T-helper 9 cell (primary cell): ENCODE results near the gene GPR150.
A peak's percentile ranks its signal among the peaks of the same experiment; 100 is the strongest.

Experiments
- DNase-seq: peaks from one replicate; pipeline ENCODE4 v3.0.0-alpha.2; 2020
- total RNA-seq, 2 donors: gene quantifications; one replicate each; lab custom pipeline; 2026; lab: John Stamatoyannopoulos, UW

The GPR150 gene
- total RNA-seq = 0.77 to 1.4 reads per million in 2 donors

DNA sequence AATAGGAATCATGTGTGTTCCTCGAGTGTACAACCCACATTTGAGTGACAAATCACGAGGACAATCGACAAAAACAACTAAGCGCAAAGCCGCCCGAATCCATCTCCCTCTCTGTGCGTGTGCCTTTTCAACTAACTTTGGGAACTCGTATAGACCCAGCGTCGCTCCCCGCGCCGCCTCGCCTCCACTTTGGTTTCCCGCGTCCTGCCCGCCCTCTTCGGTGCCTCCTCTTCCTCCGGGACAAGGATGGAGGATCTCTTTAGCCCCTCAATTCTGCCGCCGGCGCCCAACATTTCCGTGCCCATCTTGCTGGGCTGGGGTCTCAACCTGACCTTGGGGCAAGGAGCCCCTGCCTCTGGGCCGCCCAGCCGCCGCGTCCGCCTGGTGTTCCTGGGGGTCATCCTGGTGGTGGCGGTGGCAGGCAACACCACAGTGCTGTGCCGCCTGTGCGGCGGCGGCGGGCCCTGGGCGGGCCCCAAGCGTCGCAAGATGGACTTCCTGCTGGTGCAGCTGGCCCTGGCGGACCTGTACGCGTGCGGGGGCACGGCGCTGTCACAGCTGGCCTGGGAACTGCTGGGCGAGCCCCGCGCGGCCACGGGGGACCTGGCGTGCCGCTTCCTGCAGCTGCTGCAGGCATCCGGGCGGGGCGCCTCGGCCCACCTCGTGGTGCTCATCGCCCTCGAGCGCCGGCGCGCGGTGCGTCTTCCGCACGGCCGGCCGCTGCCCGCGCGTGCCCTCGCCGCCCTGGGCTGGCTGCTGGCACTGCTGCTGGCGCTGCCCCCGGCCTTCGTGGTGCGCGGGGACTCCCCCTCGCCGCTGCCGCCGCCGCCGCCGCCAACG, at the start of gene GPR150:
Gene GPR150, plus strand, starts transcription at position 58 of the 840 bp plus-strand sequence. Its CDS starts 189 bp downstream, at position 247.
- DNase-seq = peak; percentile 49

DNA sequence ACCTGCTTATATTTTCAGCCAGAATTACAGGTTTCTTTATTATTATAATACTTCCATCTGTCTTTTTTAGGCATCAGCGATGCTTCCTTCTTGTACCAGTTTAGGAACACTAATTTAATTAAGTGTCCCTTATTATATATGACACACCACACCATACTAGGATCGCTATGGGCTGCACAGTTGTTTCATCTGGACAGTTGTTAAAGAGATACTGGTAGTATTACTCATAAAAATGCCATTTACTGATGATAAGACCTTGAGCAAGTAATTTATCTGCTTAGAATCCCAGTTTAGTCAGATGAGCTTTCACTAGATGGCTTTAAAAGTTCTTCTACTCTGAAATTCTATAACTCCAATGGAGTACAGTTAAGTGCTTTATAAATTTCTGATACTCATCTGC, 47.9 kb upstream of the GPR150 start:
- no peak for DNase-seq

DNA sequence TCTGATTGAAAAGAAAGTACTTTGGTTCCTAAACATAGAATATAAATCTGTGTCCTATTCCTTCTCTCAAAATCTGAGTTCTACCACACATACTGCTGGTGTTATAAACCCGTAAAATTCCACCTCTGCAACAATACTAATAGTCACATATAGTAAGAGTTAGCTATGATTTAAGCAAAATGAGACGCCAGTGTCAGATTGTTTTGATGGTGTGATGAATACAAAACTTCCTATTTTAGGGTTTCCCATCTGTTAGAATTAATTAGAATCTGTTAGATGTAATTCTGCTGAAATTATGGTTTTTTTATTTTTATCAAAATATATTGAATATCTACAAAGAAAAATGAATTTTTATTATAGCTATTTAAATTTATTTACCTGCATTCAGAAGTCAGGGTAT, 38.3 kb upstream of the GPR150 start:
- no peak for DNase-seq

DNA sequence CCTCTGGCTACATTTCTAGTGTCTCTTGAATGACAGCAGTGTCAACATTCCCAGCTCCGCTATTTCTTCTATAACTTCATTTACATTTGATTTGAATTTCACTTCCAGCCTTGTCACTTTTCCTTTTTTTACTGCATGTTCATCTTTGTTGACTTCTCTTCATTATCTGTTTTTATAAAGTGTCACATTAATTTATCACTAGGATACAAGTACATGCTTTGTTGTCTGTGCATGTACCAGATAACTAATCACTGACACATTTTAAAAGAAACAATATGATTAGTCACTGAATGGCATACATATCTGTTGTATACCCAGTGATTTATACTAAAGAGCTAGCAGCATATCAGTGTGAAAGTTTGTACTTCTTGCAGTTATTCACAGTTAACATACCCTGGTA, 35.9 kb upstream of the GPR150 start:
- no peak for DNase-seq

DNA sequence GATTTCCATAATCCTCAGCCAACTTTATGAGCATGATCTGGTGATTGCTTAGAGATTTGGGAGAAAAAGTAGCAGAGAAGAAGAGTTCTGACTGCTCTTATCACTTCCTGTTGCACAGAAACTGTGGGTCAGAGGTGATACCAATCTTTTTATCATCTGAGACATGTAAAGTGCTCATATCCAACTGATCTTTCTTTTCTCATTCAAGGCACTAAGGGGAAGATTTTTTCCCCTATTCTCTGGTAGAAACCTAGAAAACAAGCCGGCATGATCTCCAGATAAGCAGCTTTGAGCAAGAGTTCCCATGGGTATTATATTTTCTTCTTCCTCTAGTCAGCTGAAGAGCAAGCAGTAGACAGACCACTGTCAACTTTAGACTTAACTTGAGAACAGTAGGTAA, 29.0 kb upstream of the GPR150 start:
- no peak for DNase-seq

DNA sequence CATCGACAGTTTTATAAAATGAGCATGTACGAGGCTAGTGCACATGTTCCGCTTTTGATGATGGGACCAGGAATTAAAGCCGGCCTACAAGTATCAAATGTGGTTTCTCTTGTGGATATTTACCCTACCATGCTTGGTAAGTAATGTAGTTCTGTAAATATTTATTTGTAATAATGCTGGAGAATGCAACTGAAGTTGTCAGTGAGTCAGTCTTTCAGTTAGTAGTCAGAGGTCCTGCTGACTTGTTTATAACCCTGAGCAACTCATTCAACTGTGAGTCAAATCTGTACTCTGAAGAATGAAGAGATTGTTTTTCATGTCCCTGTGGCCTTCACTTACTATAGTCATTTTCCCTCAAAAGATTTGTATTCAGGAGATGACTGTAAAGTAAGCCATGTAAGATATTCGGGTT, 28.4 kb upstream of the GPR150 start:
- no peak for DNase-seq

DNA sequence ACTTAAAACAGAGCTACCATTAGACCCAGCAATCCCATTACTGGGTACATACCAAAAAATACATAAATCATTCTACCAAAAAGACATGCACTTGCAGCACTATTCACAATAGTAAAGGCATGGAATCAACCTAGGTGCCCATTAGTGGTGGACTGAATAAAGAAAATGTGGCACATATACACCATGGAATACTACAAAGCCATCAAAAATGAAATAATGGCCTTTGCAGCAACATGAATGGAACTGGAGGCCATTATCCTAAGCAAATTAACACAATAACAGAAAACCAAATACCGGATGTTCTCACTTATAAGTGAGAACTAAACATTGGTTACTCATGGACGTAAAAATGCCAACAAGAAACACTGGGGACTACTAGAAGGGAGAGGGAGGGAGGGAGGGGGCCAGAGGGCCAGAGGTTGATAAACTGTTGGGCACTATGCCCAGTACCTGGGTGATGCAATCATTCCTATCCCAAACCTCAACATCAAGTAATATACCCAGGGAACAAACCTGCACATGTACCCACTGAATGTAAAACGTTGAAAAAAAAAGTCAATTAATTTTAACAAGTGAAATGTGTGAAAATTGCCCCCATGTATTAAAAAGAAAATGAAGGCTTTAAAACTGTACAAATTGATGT, 24.5 kb upstream of the GPR150 start:
- DNase-seq = no peak

DNA sequence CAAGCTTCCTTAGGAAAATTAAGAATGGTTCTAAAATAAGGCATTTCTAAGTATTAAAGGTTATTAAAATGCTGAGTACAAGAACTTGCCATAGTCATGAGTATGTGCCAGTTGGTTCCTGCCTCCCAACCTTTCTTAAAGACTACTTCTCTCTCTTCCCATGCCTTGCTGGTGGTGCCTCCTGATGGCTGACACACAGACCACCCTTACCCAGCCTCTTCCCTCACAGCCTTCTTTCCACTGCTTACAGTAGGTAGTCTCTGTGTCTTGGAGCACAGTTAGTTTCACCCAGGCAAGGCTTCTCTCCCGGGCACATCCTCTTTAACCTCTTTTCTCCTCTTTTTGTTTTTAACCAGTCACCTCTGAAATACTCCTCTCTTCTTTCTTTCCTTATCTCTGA, 20.6 kb upstream of the GPR150 start:
- DNase-seq = no peak

DNA sequence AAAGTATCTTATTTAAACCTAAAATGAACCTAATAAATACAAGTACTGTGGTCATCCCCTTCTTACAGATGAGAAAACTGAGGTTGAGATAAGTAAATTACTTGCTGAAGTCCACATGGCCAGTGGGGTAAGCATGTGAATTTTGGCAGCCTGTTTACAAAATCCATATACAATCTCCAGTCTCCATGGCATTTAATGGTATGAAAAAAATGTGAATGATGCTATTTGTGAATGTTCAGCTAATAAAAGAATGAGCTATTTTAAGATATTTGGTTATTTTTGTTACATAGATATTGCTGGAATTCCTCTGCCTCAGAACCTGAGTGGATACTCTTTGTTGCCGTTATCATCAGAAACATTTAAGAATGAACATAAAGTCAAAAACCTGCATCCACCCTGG, 19.3 kb upstream of the GPR150 start:
- no peak for DNase-seq

DNA sequence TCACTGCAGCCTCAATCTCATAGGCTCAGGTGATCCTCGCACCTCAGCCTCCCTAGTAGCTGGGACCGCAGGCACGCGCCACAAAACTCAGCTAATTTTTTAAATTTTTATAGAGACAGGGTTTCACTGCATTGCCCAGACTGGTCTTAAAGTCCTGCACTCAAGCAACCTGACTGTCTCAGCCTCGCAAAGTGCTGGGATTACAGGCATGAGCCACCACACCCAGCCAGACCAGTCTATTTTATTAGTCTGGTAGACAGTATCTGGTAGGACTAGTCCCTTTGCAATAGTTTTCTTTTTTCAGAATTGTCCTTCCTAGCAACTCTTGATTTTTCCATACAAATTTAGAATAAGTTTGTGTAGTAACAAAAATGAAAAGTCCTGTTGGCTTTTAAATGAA, 14.1 kb upstream of the GPR150 start:
- no peak for DNase-seq

DNA sequence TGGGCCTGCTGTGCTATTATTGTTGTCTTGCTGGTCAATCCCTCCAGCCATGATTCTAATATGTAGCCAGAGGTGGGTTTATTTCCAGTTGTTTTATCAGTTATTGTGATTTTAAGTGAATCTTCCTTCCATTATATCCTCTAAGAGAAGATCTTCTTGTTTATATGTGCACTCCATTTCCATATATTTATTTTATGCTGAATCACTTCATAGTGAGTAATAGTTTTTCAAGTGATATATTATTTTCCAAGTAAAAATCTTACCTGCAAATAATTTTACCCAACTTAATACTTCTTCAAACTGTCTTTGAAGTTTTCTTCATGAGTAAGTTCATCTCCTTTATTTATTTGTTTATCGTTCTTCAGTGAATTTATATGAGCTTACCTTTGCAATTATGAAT, 13.5 kb upstream of the GPR150 start:
- DNase-seq = no peak

DNA sequence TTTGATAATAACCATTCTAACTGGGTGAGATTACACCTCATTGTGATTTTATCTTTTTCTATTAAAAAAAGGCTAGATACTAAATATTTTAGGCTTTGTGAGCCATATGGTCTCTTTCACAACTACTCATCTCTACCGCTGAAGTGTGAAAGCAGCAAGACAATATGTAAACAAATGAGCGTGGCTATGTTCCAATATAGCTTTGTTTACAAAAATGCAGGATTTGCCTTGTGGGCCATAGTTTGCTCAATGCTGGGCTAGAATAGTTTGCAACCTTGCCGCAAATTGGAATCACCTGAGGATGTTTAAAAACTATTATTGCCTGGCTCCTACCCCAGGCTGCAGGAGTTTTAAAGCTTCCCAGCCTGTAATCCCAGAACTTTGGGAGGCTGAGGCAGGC, 10.2 kb upstream of the GPR150 start:
- DNase-seq = no peak

DNA sequence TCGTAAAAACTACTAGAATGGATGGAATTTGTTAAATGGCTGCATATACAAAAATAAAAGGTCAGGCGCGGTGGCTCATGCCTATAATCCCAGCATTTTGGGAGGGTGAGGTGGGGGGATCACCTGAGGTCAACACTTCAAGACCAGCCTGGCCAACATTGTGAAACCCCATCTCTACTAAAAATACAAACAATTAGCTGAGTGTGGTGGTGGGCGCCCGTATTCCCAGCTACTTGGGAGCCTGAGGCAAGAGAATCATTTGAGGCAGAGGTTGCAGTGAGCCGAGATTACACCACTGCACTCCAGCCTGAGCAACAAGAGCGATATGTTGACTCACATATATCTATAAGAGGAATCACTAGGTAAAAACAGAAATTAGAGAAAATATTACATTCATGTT, 9.3 kb upstream of the GPR150 start:
- no peak for DNase-seq

DNA sequence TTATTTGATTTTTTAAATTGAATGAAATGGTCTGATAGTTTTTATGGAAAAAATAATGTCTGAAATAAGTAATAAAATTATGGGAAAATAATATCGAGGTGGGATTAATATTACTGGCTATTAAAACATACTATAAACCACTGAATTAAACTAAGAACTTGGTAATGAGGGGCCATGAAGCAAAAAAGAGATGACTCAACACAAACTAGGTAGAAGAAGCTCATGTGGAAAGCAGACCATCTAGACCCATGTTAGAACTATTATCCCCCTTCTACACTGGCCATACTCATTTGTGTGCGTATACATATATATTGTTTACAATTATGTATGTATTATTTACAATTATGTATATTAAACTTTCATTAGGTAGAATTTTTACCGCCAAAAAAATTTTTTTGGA, 8.5 kb upstream of the GPR150 start:
- DNase-seq = no peak

DNA sequence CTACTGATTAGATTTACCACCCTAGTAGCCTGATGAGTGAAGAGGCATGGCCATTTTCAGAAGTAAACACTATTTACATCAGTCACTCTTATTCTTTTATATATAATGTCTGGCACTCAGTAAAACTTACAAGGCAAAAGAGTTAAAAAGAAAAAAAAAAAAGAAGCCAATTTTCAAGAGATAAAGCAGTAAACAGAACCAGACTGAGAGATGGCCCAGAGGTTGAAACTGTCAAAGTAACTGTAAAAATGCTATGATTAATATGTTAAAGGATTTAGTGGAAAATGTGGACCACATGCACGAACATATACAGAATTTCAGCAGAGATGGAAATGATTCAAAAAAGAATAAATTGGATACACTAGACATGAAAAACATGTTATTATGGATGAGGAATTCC, 6.4 kb upstream of the GPR150 start:
- DNase-seq = no peak

DNA sequence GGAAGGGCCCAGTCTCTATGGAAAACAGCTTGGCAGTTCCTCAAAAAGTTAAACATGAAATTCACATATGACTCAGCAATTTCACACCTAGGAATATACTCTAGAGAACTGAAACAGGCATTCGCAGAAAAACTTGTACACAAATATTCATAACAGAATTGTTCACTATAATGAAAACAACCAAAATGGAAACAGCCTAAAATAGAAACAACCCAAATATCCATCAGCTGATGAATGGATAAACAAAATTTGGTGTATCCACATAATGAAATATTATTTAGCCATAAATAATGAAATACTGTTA, 4.8 kb upstream of the GPR150 start:
- no peak for DNase-seq

DNA sequence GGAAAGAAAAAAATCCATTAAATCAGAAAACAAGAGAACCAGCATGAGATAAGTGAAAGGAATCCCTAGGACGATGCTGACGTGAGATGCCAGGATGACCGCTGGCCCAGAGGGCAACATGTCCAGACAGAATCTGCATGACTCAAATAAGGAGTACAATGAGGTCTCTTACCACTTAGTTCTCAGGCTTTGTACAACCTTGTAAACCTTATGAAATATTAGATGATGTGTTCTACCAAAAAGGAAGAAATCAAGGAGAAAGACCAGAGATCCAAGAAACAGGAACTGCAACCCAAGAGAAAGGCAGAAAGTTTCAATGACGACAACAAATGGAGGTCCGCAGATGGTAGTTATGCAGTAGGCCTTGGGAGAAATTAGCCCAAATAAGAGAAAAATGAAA, 2.8 kb upstream of the GPR150 start:
- no peak for DNase-seq

DNA sequence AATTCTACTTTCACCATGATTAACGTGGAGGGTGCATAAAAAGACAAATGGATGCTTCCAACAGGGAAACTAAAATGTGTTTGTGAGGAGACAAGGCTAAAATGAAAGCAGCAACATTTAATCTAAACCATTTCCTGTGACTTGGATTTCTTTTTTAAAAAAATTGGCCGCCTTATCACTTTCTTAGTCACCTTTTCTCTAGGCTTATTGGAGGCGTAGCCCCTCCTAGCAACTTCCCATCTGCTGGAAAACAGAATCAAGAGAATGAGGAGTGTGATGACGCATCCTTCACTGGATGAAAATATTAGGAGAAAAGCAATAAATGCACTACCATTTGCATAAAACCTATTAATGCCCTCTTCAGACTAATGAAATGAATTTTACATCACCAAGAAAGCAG, 791 bp upstream of the GPR150 start:
- DNase-seq = no peak

DNA sequence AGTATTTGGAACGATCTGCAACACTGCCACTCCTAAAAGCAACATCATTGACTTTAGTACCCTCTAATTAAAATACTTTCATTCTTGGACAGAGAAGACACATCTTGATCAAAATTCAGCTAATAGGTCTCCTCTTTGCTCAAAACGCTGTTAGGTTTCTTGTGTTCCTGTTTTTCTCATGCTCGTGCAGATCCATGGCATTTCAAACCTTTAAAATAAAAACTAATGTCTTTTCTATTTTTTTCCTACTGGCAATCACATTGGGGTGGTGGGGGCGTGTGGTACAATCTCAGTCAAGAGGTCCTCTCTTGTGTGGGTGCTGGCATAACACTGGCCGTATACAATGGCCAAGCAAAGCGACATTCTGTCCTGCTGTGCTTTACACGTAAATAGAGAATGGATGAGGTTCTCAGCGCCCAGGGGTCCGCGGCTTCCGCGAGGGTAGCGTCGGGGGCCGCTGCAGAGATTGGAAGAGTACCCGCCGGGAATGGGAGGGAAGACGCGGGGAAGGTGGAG, 315 bp upstream of the GPR150 start:
- DNase-seq = no peak

DNA sequence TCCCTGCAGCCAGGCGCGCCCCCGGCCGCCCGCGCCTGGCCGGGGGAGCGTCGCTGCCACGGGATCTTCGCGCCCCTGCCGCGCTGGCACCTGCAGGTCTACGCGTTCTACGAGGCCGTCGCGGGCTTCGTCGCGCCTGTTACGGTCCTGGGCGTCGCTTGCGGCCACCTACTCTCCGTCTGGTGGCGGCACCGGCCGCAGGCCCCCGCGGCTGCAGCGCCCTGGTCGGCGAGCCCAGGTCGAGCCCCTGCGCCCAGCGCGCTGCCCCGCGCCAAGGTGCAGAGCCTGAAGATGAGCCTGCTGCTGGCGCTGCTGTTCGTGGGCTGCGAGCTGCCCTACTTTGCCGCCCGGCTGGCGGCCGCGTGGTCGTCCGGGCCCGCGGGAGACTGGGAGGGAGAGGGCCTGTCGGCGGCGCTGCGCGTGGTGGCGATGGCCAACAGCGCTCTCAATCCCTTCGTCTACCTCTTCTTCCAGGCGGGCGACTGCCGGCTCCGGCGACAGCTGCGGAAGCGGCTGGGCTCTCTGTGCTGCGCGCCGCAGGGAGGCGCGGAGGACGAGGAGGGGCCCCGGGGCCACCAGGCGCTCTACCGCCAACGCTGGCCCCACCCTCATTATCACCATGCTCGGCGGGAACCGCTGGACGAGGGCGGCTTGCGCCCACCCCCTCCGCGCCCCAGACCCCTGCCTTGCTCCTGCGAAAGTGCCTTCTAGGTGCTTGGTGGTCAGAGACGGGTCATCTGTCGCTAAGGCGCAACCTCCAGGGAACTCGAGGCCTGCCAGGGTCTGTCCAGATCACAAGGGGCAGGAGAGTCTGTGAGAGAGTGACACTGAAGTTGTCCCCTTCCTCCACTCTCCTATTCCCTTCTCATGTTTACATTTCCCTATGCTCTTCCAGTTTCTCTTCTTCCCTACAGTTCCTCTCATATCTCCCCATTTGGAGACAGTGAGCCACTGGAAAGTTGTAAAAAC, 1.3 kb downstream of the GPR150 start:
- peak; percentile 32 for DNase-seq

DNA sequence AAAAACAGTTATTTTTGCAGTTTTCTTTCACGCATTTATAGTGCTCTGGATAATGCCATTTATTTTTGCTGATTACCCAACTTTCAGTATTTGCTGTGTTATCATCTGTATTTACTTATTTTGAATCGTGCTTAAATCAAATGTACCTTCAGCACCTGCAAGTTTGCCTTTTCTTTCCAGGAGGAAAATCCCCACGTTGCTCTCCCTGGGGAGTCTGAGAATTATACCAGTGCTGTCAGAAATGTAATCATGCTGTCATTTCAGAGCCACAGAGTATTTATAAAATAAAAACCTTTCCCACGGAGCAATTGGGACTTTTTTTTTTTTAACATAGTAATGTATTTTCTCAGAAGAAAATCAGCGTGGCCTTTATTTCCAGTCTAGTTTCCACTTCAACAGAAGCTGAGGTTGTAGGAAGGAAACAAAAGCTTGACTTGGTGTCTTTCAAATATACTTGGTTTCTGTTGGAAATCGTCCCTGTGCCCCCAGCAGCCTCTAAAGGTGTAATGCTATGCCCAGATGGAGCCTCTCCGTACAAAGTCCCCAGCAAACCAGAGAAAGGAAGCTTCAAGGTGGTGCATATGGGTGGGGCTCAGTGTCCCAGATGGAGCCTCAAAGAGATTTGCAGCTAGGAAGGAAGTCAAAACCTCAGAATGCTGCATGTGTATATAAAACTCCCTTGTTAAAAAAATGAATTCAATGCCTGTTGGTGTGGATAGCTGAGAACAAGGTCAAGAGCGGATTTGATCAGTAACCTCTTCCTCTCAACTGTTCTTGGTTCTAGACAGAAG, 2.1 kb downstream of the GPR150 start:
- DNase-seq = peak; percentile 17

DNA sequence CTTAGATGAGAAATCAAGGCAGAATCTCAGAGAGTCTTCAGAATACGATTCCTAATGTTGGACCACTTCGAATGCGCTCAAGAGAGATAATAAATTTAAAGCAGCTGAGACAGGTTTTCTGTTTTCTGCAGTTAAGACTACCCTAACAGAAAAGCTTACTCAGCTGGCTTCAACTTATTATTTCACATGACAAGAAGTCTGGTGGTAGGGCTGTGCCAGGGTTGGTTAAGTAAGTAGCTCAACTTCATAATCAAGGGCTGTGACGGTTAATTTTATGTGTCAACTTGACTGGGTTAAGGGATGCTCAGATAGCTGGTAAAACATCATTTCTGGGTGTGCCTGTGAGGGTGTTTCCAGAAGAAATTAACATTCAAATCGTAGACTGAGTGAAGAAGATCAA, 3.8 kb downstream of the GPR150 start:
- no peak for DNase-seq
